ENCODE measurements around the gene GALNT12. TPM values are rescaled to one million over a fixed set of nuclear protein-coding genes. Genes with fewer than 3 reads are reported as not detected.

GALNT12 gene
- total and polyA plus RNA-seq, 2 experiments from 2014 or later = 14.6 to 23.6 TPM

GRCh38 chr9:98772364-98773155 lies 34.9 kb upstream of the GALNT12 start (continued):
- no peak for TF ChIP-seq EZH2phosphoT487 (IDR thresholded peaks at IDR 0.05; ENCODE audit: unreplicated experiment)
- no peak for TF ChIP-seq JUNB (IDR thresholded peaks at IDR 0.05; ENCODE audit: unreplicated experiment)

GRCh38 chr9:98773721-98774120 lies 33.7 kb upstream of the GALNT12 start:
- Histone ChIP-seq H3K9me2 (ENCODE audit: insufficient read depth) (no peaks in the 10 kb centered on the region), H3K4me1 (ENCODE audit: insufficient read depth) (no peaks in the 10 kb centered on the region), H3K4me2 (no peak overlapping the region), H3K79me2 (replicated peaks; ENCODE audit: insufficient read depth) (0 out of 2 replicates have a peak, but pooled peaks cover 3% of the 10 kb centered on the region), H4K20me1 (replicated peaks; ENCODE audit: insufficient read depth) (peaks cover 5% of the 10 kb centered on the region), H3K27me3 (ENCODE audit: insufficient read depth) (no peaks in the 10 kb centered on the region), H3F3A (replicated peaks; ENCODE audit: low read depth) (no peaks in the 10 kb centered on the region), H3K4me3 (no peak overlapping the region), H3K36me3 (ENCODE audit: insufficient read depth) (peaks cover 21% of the 10 kb centered on the region), H3K27ac (ENCODE audit: low read depth) (no peak overlapping the region), H2AFZ (no peak overlapping the region)
- Mint-ChIP-seq H3K27ac (no peak overlapping the region), H3K36me3 (ENCODE audit: low read depth) (peaks cover 71% of the 10 kb centered on the region), H3K9me3 (no peaks in the 10 kb centered on the region), H3K27me3 (ENCODE audit: insufficient read depth, low read depth, poor library complexity) (peaks cover 17% of the 10 kb centered on the region), H3K4me1 (no peaks in the 10 kb centered on the region; the same call in 2 of the 3 replicates), H3K4me3 (no peak overlapping the region)
- ATAC-seq = no peak; the same call in 2 of the 3 replicates
- no peak for TF ChIP-seq ETS1 (IDR thresholded peaks at IDR 0.05)
- peak; percentile 19 to 26; a peak in 3 of 4 replicates for TF ChIP-seq CTCF (conservative IDR thresholded peaks at IDR 0.05; ENCODE audit: low read depth in 2 of 2)
- no peak for DNase-seq (ENCODE audit: low spot score)

DNA sequence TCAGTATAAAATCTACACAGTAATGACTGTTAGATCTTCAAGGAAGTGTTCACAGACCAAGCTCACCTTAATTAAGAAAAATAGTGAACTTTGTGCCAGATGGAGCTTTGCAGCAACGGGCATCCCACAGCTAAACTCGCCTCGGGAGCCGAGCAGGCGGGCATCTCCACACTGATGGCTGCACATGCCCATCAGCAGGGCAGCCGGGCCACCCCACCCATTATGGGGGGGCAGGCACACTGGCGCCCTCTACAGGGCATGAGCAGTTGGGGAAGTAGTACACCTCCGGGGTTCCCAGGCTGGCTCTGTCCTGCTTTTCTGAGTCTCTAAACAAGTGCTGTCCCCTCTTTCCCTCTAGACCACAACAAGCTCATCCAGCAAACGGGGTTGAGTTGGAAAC lies 32.7 kb upstream of the GALNT12 start:
- ATAC-seq = peak; percentile 81
- Histone ChIP-seq H3K9me2 (ENCODE audit: insufficient read depth) (no peaks in the 10 kb centered on the region), H4K20me1 (replicated peaks; ENCODE audit: insufficient read depth) (peaks cover 5% of the 10 kb centered on the region), H3K79me2 (replicated peaks; ENCODE audit: insufficient read depth) (0 out of 2 replicates have a peak, but pooled peaks cover 3% of the 10 kb centered on the region), H3K27me3 (ENCODE audit: insufficient read depth) (no peaks in the 10 kb centered on the region), H3K4me2 (no peak overlapping the region), H3F3A (replicated peaks; ENCODE audit: low read depth) (no peaks in the 10 kb centered on the region), H2AFZ (no peak overlapping the region), H3K4me1 (ENCODE audit: insufficient read depth) (no peaks in the 10 kb centered on the region), H3K4me3 (no peak overlapping the region), H3K27ac (ENCODE audit: low read depth) (no peak overlapping the region), H3K36me3 (ENCODE audit: insufficient read depth) (peaks cover 21% of the 10 kb centered on the region)
- H3K27me3 Mint-ChIP-seq (ENCODE audit: insufficient read depth, low read depth, poor library complexity) = peaks cover 17% of the 10 kb centered on the region
- DNase-seq (ENCODE audit: low spot score) = peak; percentile 64
- H3K4me1 Mint-ChIP-seq = no peaks in the 10 kb centered on the region; the same call in 2 of the 3 replicates
- no peak overlapping the region for H3K27ac Mint-ChIP-seq
- no peak for TF ChIP-seq POLR2AphosphoS5 (IDR thresholded peaks at IDR 0.05; ENCODE audit: low read depth)
- no peak for TF ChIP-seq ZNF114 (CRISPR knock-in tag; IDR thresholded peaks at IDR 0.05)
- TF ChIP-seq CTCF (conservative IDR thresholded peaks at IDR 0.05; ENCODE audit: low read depth in 2 of 2) = peak; percentile 65 to 78
- H3K36me3 Mint-ChIP-seq (ENCODE audit: low read depth) = peaks cover 66% of the 10 kb centered on the region
- no peaks in the 10 kb centered on the region for H3K9me3 Mint-ChIP-seq
- no peak overlapping the region for H3K4me3 Mint-ChIP-seq
